GM23338 (cell line): ENCODE results near the gene DOCK4. TPM values are rescaled to one million over a fixed set of nuclear protein-coding genes. Genes with fewer than 3 reads are reported as not detected.

ENCODE experiments used
- CTCF ChIP-seq, 2 experiments: fragments of 200-600 bp in 1 of 2; sonication (generic) in 1 of 2; conservative IDR thresholded peaks; 2 replicates each; pipeline versions ENCODE4 v1.5.1 to v1.6.1; 2016 to 2017; ENCODE audit warnings: antibody characterized with exemption in 2 of 2, low read depth in 2 of 2, mild to moderate bottlenecking in 2 of 2, moderate library complexity in 1 of 2
- ETS1 ChIP-seq: IDR thresholded peaks from 2 replicates; pipeline ENCODE4 v1.6.1; 2016; ENCODE audit warnings: antibody characterized with exemption
- EZH2 ChIP-seq: fragments of 200-600 bp; sonication (generic); IDR thresholded peaks from one replicate; pipeline ENCODE4 v1.8.0; 2017; ENCODE audit warnings: antibody characterized with exemption, mild to moderate bottlenecking, low read depth; ENCODE audit not compliant: unreplicated experiment
- EZH2phosphoT487 ChIP-seq: fragments of 200-600 bp; sonication (generic); IDR thresholded peaks from one replicate; pipeline ENCODE4 v1.8.1; 2018; ENCODE audit warnings: antibody characterized with exemption; ENCODE audit not compliant: unreplicated experiment
- NANOG ChIP-seq: IDR thresholded peaks from 2 replicates; pipeline ENCODE4 v1.6.1; 2016; ENCODE audit warnings: antibody characterized with exemption, borderline replicate concordance
- POLR2AphosphoS5 ChIP-seq: IDR thresholded peaks from 2 replicates; pipeline ENCODE4 v1.6.1; 2016; ENCODE audit warnings: antibody characterized with exemption, low read depth
- STAT1 ChIP-seq: IDR thresholded peaks from one replicate; pipeline ENCODE4 v1.6.1; 2016; ENCODE audit warnings: antibody characterized with exemption; ENCODE audit not compliant: unreplicated experiment
- ZNF114 ChIP-seq: fragments of 250-450 bp; sonication (Bioruptor Pico); IDR thresholded peaks from 2 replicates; pipeline ENCODE4 v1.5.0; 2020; ENCODE audit warnings: mild to moderate bottlenecking, moderate library complexity
- ZNF331 ChIP-seq: fragments of 250-450 bp; sonication (Bioruptor Pico); IDR thresholded peaks from 2 replicates; pipeline ENCODE4 v1.5.0; 2020; ENCODE audit warnings: low read depth, mild to moderate bottlenecking, moderate library complexity
- ZNF462 ChIP-seq: fragments of 250-450 bp; sonication (Bioruptor Pico); IDR thresholded peaks from 2 replicates; pipeline ENCODE4 v1.5.0; 2020; ENCODE audit warnings: mild to moderate bottlenecking, moderate library complexity
- polyA plus RNA-seq: library from polyadenylated mRNA; unstranded; fragments of >200 nt; fragmentation: Nextera tagmentation; extraction: Ambion mirVana; gene quantifications from 2 replicates; pipeline ENCODE4 v1.2.1, GENCODE V29; 2016
- total RNA-seq: library from RNA; depleted of rRNA; stranded (reverse); fragments of >200 nt; shearing (Covaris generic); gene quantifications from 2 replicates; pipeline ENCODE4 v1.2.3, GENCODE V29; 2014

Gene DOCK4
- total and polyA plus RNA-seq, 2 experiments from 2014 or later = 6.3 to 33.8 TPM

- no peak for TF ChIP-seq ZNF462 (CRISPR knock-in tag)
- no peak for TF ChIP-seq CTCF (conservative IDR thresholded peaks at IDR 0.05; ENCODE audit: low read depth in 2 of 2)
- TF ChIP-seq EZH2phosphoT487 = no peak
- TF ChIP-seq ETS1 = no peak
- TF ChIP-seq ZNF114 (CRISPR knock-in tag) = no peak
- TF ChIP-seq EZH2 = no peak
- TF ChIP-seq POLR2AphosphoS5 = no peak
- TF ChIP-seq STAT1 = no peak
- no peak for TF ChIP-seq NANOG
- TF ChIP-seq ZNF331 (CRISPR knock-in tag) = no peak
Observed at GRCh38 chr7:111677848-111678247, 528.4 kb downstream of the DOCK4 start (continued).
